D721Med (cell line): ENCODE data around the gene PLA2G2D.

ENCODE experiments used
- DNase-seq: peaks from one replicate; pipeline ENCODE4 v3.0.0; 2011; ENCODE audit warnings: low spot score; ENCODE audit not compliant: insufficient read length
- FAIRE-seq: peaks from 2 replicates; lab custom pipeline; 2011; peaks lifted over from hg19 to GRCh38; lab: Jason Lieb, UNC
- CTCF ChIP-seq: IDR thresholded peaks from 2 replicates; pipeline ENCODE4 v1.5.1; 2012; ENCODE audit warnings: mild to moderate bottlenecking, control low read depth; ENCODE audit not compliant: insufficient read depth; ENCODE audit errors: missing control alignments

PLA2G2D gene

GRCh38 chr1:20141466-20141865 lies 22.1 kb upstream of the PLA2G2D start:
- TF ChIP-seq CTCF = no peak

GRCh38 chr1:20141001-20141400 lies 21.7 kb upstream of the PLA2G2D start:
- no peak for DNase-seq
- no peak for TF ChIP-seq CTCF
- FAIRE-seq = no peak

More at GRCh38 chr1:20141466-20141865, 22.1 kb upstream of the PLA2G2D start:
- DNase-seq = no peak
- FAIRE-seq = no peak

- DNase-seq (no peak), FAIRE-seq (no peak)
- TF ChIP-seq CTCF = no peak
These were observed 20.7 kb upstream of the PLA2G2D start for GRCh38 chr1:20139776-20140612.

- no peak for TF ChIP-seq CTCF
- no peak for FAIRE-seq
- DNase-seq = no peak
These were observed 19.7 kb upstream of the PLA2G2D start, which contains the start of gene PLA2G2F for GRCh38 chr1:20138961-20139550. Gene PLA2G2F (plus strand): TSS chr1:20139323. CDS start chr1:20139428, 105 bp downstream.

- FAIRE-seq (no peak), DNase-seq (no peak)
- no peak for TF ChIP-seq CTCF
These were observed 19.0 kb upstream of the PLA2G2D start for GRCh38 chr1:20138346-20138745.

GRCh38 chr1:20137604-20138003 lies 18.3 kb upstream of the PLA2G2D start:
- DNase-seq = no peak
- TF ChIP-seq CTCF = no peak
- FAIRE-seq = no peak

- DNase-seq (no peak), FAIRE-seq (no peak)
- TF ChIP-seq CTCF = no peak
These were observed 17.7 kb upstream of the PLA2G2D start for GRCh38 chr1:20137055-20137454.
